Breast epithelium (tissue), 4 donors: ENCODE data around the gene ASAP2. TPM values are rescaled to one million over a fixed set of nuclear protein-coding genes. Genes with fewer than 3 reads are reported as not detected.

Experiments
- DNase-seq, 2 donors: peaks; one replicate each; pipeline ENCODE4 v3.0.0-alpha.2; 2019; ENCODE audit warnings: low spot score in 2 of 2
- H3K27ac ChIP-seq, 2 donors: fragments of 200-600 bp; sonication (generic) in 1 of 2; one replicate each; pipeline ENCODE4 v1.5.1; 2016 to 2019; ENCODE audit warnings: mild to moderate bottlenecking in 1 of 2
- H3K27me3 ChIP-seq, 2 donors: fragments of 200-600 bp; sonication (generic) in 1 of 2; one replicate each; pipeline versions ENCODE4 v1.5.1 to v1.6.0; 2017 to 2019; ENCODE audit warnings: control low read depth in 1 of 2, mild to moderate bottlenecking in 1 of 2
- H3K36me3 ChIP-seq: fragments of 200-600 bp; one replicate; pipeline ENCODE4 v1.5.1; 2019
- H3K4me1 ChIP-seq, 2 donors: fragments of 200-600 bp; sonication (generic); one replicate each; pipeline ENCODE4 v1.5.1; 2016 to 2019; ENCODE audit warnings: control low read depth in 1 of 2
- H3K4me3 ChIP-seq, 3 donors: fragments of 200-600 bp; sonication (generic); 1 replicate in 2 of 3; 2 replicates in 1 of 3; pipeline ENCODE4 v1.5.1; 2016 to 2019; ENCODE audit warnings: mild to moderate bottlenecking in 3 of 3, moderate library complexity in 2 of 3
- H3K9me3 ChIP-seq, 2 donors: fragments of 200-600 bp; sonication (generic) in 1 of 2; one replicate each; pipeline ENCODE4 v1.5.1; 2016 to 2019; ENCODE audit warnings: control low read depth in 1 of 2
- POLR2A ChIP-seq: fragments of 450-650 bp; IDR thresholded peaks from one replicate; pipeline ENCODE4 v1.6.1; 2016; ENCODE audit warnings: antibody characterized with exemption, mild to moderate bottlenecking, moderate library complexity
- POLR2AphosphoS5 ChIP-seq, 3 donors: sonication (generic); formaldehyde crosslinking; IDR thresholded peaks; one replicate each; pipeline ENCODE4 v1.6.1; 2017; ENCODE audit warnings: antibody characterized with exemption in 3 of 3
- intact Hi-C: fragments of 100-400 bp; cut with DNase I; formaldehyde crosslinking; loops from one replicate; pipeline ENCODE4 v1.15.1; 2023; ENCODE audit warnings: low total_unique reads
- total RNA-seq, 3 donors: library from RNA; depleted of rRNA; stranded (reverse); fragments of >200 nt; gene quantifications; one replicate each; pipeline ENCODE4 v1.1.0, GENCODE V29; 2016
- TF ChIP-seq, protein P1 (sequence below), 3 donors: fragments of 450-650 bp; IDR thresholded peaks; one replicate each; pipeline ENCODE4 v1.5.1; 2016 to 2017; ENCODE audit warnings: antibody characterized with exemption in 3 of 3, mild to moderate bottlenecking in 3 of 3, moderate library complexity in 3 of 3

Gene ASAP2
- total RNA-seq, 3 donors from 2014 or later = 14.5 to 24.2 (median 21.0) TPM

- Histone ChIP-seq H3K27me3 (no peaks in the 10 kb centered on the region), H3K4me1 (no peaks in the 10 kb centered on the region)
Measured at GRCh38 chr2:9278439-9278838, 71.8 kb downstream of the ASAP2 start.

DNA sequence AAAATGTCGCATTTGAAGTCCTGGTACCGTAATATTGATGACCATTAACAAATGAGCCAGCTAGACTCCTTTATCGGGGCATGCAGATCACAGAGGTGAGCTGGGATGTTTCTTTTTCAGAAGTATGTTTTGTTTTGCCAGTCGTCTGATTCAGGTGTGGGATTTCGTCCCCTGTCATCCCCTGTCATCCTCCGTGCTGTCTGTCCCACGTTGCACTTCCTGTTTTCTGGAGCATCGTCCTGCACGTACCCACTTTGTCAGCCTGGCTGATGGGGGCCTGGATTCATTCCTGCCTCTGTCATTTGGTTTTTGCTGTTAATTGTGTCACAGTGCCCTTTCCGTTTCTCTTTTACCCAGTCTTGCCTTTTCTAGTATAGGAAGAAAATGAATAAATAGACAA, 72.8 kb downstream of the ASAP2 start:
- no peak overlapping the region for H3K4me3 ChIP-seq
- no peak overlapping the region for H3K27ac ChIP-seq
- H3K4me1 ChIP-seq = no peaks in the 10 kb centered on the region
- TF ChIP-seq, protein P1, sequence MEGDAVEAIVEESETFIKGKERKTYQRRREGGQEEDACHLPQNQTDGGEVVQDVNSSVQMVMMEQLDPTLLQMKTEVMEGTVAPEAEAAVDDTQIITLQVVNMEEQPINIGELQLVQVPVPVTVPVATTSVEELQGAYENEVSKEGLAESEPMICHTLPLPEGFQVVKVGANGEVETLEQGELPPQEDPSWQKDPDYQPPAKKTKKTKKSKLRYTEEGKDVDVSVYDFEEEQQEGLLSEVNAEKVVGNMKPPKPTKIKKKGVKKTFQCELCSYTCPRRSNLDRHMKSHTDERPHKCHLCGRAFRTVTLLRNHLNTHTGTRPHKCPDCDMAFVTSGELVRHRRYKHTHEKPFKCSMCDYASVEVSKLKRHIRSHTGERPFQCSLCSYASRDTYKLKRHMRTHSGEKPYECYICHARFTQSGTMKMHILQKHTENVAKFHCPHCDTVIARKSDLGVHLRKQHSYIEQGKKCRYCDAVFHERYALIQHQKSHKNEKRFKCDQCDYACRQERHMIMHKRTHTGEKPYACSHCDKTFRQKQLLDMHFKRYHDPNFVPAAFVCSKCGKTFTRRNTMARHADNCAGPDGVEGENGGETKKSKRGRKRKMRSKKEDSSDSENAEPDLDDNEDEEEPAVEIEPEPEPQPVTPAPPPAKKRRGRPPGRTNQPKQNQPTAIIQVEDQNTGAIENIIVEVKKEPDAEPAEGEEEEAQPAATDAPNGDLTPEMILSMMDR (IDR thresholded peaks at IDR 0.05) = no peak
- TF ChIP-seq POLR2A (no peak), POLR2AphosphoS5 (IDR thresholded peaks at IDR 0.05) (no peak)
- DNase-seq = no peak
- H3K27me3 ChIP-seq = no peaks in the 10 kb centered on the region
- no peaks in the 10 kb centered on the region for H3K36me3 ChIP-seq
- intact Hi-C loops = no loop called here
- H3K9me3 ChIP-seq = no peaks in the 10 kb centered on the region

More at GRCh38 chr2:9278439-9278838, 71.8 kb downstream of the ASAP2 start:
- H3K9me3 ChIP-seq = no peaks in the 10 kb centered on the region
- TF ChIP-seq POLR2AphosphoS5 (IDR thresholded peaks at IDR 0.05) (no peak), POLR2A (no peak)
- TF ChIP-seq, protein P1 (IDR thresholded peaks at IDR 0.05) = no peak
- H3K4me3 ChIP-seq = no peak overlapping the region
- intact Hi-C loops = no loop called here
- no peak for DNase-seq
- no peaks in the 10 kb centered on the region for H3K36me3 ChIP-seq
- H3K27ac ChIP-seq = no peak overlapping the region

DNA sequence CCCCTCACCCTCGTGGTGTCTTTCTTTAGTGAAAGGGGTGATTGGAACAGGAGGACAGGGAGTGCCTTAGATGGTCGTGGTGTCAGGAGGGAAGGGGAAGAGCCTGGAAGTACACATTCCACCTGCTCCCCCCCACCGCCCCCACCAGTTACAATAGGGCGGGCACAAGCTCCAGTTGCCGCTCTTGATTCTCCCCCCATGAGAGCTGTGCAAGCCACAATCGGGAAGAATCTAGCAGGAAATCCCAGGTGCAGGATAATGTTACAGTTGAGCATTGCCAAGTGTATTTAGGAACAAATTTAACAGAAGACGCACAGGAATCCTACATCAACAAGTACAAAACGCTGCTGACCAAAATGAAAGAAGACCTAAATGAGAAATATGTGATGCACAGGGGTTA, 73.6 kb downstream of the ASAP2 start:
- DNase-seq = no peak
- Histone ChIP-seq H3K9me3 (no peaks in the 10 kb centered on the region), H3K4me3 (no peak overlapping the region), H3K27ac (no peak overlapping the region), H3K27me3 (no peaks in the 10 kb centered on the region), H3K36me3 (no peaks in the 10 kb centered on the region), H3K4me1 (no peaks in the 10 kb centered on the region)
- intact Hi-C loops = no loop called here
- TF ChIP-seq POLR2AphosphoS5 (IDR thresholded peaks at IDR 0.05) (no peak), POLR2A (no peak)
- TF ChIP-seq, protein P1 (IDR thresholded peaks at IDR 0.05) = no peak

DNA sequence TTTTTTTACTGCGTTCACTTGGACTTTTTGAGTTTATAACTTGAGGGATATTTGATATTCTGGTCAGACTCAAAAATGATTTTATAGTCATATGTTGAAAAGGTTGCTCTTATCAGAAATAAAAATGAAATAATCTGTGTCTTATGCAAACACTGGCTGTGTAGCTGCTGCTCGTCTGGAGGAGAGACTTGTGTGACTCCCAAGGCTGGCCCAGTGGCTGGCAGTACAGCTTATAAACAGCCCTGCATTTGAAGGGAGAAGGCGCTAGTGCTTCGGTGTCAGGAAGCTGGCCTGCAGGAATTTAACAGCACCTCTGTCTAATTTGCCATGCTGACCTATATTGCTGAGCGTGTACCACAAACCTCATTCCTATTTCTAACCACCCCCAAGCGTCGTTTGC, 74.5 kb downstream of the ASAP2 start:
- TF ChIP-seq, protein P1 (IDR thresholded peaks at IDR 0.05) = no peak
- no peak for TF ChIP-seq POLR2A
- no peak for TF ChIP-seq POLR2AphosphoS5 (IDR thresholded peaks at IDR 0.05)
- intact Hi-C loops = no loop called here
- H3K4me3 ChIP-seq = no peak overlapping the region
- H3K4me1 ChIP-seq = no peaks in the 10 kb centered on the region
- H3K27ac ChIP-seq = no peak overlapping the region
- DNase-seq = no peak
- no peaks in the 10 kb centered on the region for H3K9me3 ChIP-seq
- H3K27me3 ChIP-seq = no peaks in the 10 kb centered on the region
- no peaks in the 10 kb centered on the region for H3K36me3 ChIP-seq

DNA sequence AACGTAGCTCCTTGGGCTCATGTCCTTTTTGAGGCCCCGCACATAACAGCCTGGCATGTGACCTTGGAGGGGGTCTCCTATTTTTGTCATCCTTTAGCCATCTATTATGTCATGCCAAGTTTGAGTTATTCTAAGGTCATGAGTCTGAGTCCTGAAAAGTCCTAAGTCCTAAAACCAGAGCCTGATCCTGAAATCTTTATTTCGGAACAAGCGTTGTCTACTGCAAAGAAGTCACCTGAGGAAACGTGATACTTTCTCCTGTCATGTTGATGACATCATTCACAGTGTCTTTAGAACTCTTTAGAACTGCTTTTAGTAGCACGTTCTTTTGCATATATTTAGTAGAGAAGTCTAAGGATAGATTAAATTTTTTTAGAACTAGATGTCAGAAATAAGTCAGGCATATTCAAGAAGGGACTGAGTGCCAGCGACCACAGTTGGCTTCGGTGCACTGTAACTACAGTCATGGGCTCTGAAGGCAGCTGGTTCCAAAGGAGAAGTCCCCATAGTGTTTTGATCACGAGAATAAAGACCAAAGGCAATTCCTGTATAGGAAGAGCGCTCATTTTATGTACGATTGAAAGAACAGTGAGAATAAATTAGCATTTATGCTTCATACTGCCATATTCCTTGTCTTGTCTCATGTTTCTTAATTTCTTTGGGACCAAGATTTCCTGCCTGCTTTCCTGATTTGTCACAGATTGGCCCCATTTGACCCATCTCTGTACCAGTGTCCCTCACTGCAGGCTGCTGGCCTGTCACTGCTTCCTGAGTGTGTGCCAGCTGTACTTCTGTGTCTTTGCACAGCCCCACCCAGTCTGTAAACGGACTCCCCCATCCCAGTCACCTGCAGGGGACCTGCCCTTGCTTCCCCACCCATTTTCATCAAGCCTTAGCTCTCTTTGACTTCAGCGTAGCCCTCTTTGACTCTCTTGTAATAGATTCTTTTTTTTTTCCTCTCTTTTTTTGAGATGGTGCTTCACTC, 75.8 kb downstream of the ASAP2 start:
- Histone ChIP-seq H3K4me1 (no peaks in the 10 kb centered on the region), H3K9me3 (no peaks in the 10 kb centered on the region), H3K36me3 (no peaks in the 10 kb centered on the region), H3K4me3 (no peak overlapping the region), H3K27ac (no peak overlapping the region), H3K27me3 (no peaks in the 10 kb centered on the region)
- intact Hi-C loops = no loop called here
- TF ChIP-seq, protein P1 (IDR thresholded peaks at IDR 0.05) = no peak
- TF ChIP-seq POLR2AphosphoS5 (IDR thresholded peaks at IDR 0.05) = no peak
- TF ChIP-seq POLR2A = no peak
- no peak for DNase-seq
